Measurements from ENCODE around the gene DDI2. TPM values are rescaled to one million over a fixed set of nuclear protein-coding genes. Genes with fewer than 3 reads are reported as not detected.

The DDI2 gene
- total RNA-seq, 1 donor from 2014 or later: 26.1 TPM

DNA sequence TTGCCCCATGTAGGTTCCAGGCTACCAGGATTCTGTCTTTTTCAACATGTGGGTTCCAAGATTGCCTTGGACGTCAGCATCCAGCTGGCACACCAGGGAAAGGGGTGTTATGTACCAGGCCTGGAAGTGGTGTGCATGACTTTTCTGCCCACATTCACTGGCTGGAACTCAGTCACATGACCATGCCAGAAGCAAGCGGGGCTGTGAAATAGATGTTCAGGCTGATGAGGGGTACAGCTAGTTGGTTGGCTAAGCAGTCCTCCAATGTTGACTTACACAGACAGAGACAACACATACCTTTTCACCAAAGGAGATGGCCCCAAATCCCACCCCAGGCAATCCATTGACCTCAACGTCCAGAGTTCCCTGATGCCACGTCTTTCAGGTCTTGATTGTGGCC lies 52.6 kb downstream of the DDI2 start:
- TF ChIP-seq EZH2 (IDR thresholded peaks at IDR 0.05; ENCODE audit: insufficient read depth, low read length): no peak
- TF ChIP-seq, protein P1, sequence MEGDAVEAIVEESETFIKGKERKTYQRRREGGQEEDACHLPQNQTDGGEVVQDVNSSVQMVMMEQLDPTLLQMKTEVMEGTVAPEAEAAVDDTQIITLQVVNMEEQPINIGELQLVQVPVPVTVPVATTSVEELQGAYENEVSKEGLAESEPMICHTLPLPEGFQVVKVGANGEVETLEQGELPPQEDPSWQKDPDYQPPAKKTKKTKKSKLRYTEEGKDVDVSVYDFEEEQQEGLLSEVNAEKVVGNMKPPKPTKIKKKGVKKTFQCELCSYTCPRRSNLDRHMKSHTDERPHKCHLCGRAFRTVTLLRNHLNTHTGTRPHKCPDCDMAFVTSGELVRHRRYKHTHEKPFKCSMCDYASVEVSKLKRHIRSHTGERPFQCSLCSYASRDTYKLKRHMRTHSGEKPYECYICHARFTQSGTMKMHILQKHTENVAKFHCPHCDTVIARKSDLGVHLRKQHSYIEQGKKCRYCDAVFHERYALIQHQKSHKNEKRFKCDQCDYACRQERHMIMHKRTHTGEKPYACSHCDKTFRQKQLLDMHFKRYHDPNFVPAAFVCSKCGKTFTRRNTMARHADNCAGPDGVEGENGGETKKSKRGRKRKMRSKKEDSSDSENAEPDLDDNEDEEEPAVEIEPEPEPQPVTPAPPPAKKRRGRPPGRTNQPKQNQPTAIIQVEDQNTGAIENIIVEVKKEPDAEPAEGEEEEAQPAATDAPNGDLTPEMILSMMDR (IDR thresholded peaks at IDR 0.05; ENCODE audit: insufficient read depth, low read depth, low read length): no peak
- H2AFZ ChIP-seq (ENCODE audit: low read depth, low read length): no peak overlapping the region
- H3K4me3 ChIP-seq (ENCODE audit: insufficient read depth, low read depth, low read length): no peak overlapping the region
- Mint-ChIP-seq H3K36me3 (ENCODE audit: low read depth, unreplicated experiment) (peaks cover 1% of the 10 kb centered on the region), H3K27me3 (ENCODE audit: low read depth, unreplicated experiment) (no peaks in the 10 kb centered on the region), H3K27ac (ENCODE audit: unreplicated experiment) (no peak overlapping the region), H3K4me3 (ENCODE audit: unreplicated experiment) (no peak overlapping the region), H3K4me1 (ENCODE audit: low read depth, unreplicated experiment) (peaks cover 7% of the 10 kb centered on the region), H3K9me3 (ENCODE audit: unreplicated experiment) (peaks cover 2% of the 10 kb centered on the region)
- H3K79me2 ChIP-seq (ENCODE audit: insufficient read depth, low read length): no peaks in the 10 kb centered on the region
- no peaks in the 10 kb centered on the region for H4K20me1 ChIP-seq (ENCODE audit: insufficient read depth, low read length)
- DNase-seq (ENCODE audit: low read depth) (no peak), FAIRE-seq (no peak)
- no peak overlapping the region for H3K9ac ChIP-seq (ENCODE audit: low read length)
- H3K4me1 ChIP-seq (ENCODE audit: insufficient read depth, low read length): no peaks in the 10 kb centered on the region
- H3K9me3 ChIP-seq (ENCODE audit: insufficient read depth, low read depth, low read length): no peaks in the 10 kb centered on the region
- H3K27me3 ChIP-seq (ENCODE audit: insufficient read depth, low read length): no peaks in the 10 kb centered on the region
- no peaks in the 10 kb centered on the region for H3K36me3 ChIP-seq (ENCODE audit: insufficient read depth, low read length)
- H3K27ac ChIP-seq (ENCODE audit: low read depth, low read length): no peak overlapping the region
- no peak overlapping the region for H3K4me2 ChIP-seq (ENCODE audit: low read length)

- Histone ChIP-seq H3K36me3 (ENCODE audit: insufficient read depth, low read length) (no peaks in the 10 kb centered on the region), H2AFZ (ENCODE audit: low read depth, low read length) (no peak overlapping the region), H3K27me3 (ENCODE audit: insufficient read depth, low read length) (no peaks in the 10 kb centered on the region), H3K4me3 (ENCODE audit: insufficient read depth, low read depth, low read length) (no peak overlapping the region), H4K20me1 (ENCODE audit: insufficient read depth, low read length) (no peaks in the 10 kb centered on the region), H3K9ac (ENCODE audit: low read length) (no peak overlapping the region), H3K9me3 (ENCODE audit: insufficient read depth, low read depth, low read length) (no peaks in the 10 kb centered on the region), H3K4me2 (ENCODE audit: low read length) (no peak overlapping the region), H3K4me1 (ENCODE audit: insufficient read depth, low read length) (no peaks in the 10 kb centered on the region), H3K79me2 (ENCODE audit: insufficient read depth, low read length) (no peaks in the 10 kb centered on the region), H3K27ac (ENCODE audit: low read depth, low read length) (no peak overlapping the region)
- Mint-ChIP-seq H3K4me3 (ENCODE audit: unreplicated experiment) (no peak overlapping the region), H3K9me3 (ENCODE audit: unreplicated experiment) (peaks cover 2% of the 10 kb centered on the region), H3K27ac (ENCODE audit: unreplicated experiment) (no peak overlapping the region), H3K4me1 (ENCODE audit: low read depth, unreplicated experiment) (peaks cover 7% of the 10 kb centered on the region), H3K27me3 (ENCODE audit: low read depth, unreplicated experiment) (no peaks in the 10 kb centered on the region), H3K36me3 (ENCODE audit: low read depth, unreplicated experiment) (peaks cover 1% of the 10 kb centered on the region)
- DNase-seq (ENCODE audit: low read depth): no peak
- TF ChIP-seq, protein P1 (IDR thresholded peaks at IDR 0.05; ENCODE audit: insufficient read depth, low read depth, low read length): no peak
- TF ChIP-seq EZH2 (IDR thresholded peaks at IDR 0.05; ENCODE audit: insufficient read depth, low read length): no peak
- no peak for FAIRE-seq
Observed at GRCh38 chr1:15671430-15671829, 54.2 kb downstream of the DDI2 start.

DNA sequence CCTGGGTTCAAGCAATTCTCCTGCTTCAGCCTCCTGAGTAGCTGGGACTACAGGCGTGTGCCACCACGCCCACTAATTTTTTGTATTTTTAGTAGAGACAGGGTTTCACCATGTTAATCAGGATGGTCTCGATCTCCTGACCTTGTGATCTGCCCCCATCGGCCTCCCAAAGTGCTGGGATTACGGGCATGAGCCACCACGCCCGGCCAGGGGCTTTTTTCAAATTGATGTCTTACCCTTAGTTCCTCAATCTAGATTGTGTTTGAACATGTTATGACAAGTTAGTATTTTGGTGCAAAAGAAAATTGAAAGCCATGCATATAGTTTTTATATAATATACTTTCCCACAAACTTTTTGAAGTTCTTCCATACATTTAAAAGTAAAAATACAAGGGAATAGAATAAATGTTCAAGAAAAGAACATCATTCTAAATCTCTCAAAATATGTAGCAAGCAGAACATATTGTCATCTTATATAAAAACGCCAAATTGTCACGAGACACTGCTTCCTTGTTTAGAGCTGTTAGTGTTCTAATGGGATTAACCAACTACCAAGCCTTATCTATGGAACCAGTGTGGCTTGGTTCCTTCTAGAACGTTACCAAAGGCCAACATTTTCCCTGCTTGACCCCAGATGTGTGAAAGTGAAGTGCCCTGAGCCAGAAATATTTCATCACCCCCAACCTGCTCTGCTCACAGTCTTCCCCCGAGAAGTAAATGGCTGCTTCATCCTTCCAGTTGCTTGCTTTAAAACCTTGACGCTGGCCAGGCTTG lies 57.3 kb downstream of the DDI2 start:
- H3K36me3 ChIP-seq (ENCODE audit: insufficient read depth, low read length): no peaks in the 10 kb centered on the region
- Mint-ChIP-seq H3K27ac (ENCODE audit: unreplicated experiment) (no peak overlapping the region), H3K27me3 (ENCODE audit: low read depth, unreplicated experiment) (no peaks in the 10 kb centered on the region), H3K4me1 (ENCODE audit: low read depth, unreplicated experiment) (peaks cover 1% of the 10 kb centered on the region), H3K36me3 (ENCODE audit: low read depth, unreplicated experiment) (no peaks in the 10 kb centered on the region), H3K4me3 (ENCODE audit: unreplicated experiment) (no peak overlapping the region), H3K9me3 (ENCODE audit: unreplicated experiment) (peaks cover 7% of the 10 kb centered on the region)
- peaks cover 3% of the 10 kb centered on the region for H3K4me1 ChIP-seq (ENCODE audit: insufficient read depth, low read length)
- no peak overlapping the region for H3K27ac ChIP-seq (ENCODE audit: low read depth, low read length)
- H3K9ac ChIP-seq (ENCODE audit: low read length): no peak overlapping the region
- H4K20me1 ChIP-seq (ENCODE audit: insufficient read depth, low read length): no peaks in the 10 kb centered on the region
- H3K27me3 ChIP-seq (ENCODE audit: insufficient read depth, low read length): no peaks in the 10 kb centered on the region
- DNase-seq (ENCODE audit: low read depth) (no peak), FAIRE-seq (no peak)
- H3K4me3 ChIP-seq (ENCODE audit: insufficient read depth, low read depth, low read length): no peak overlapping the region
- H3K4me2 ChIP-seq (ENCODE audit: low read length): no peak overlapping the region
- no peak for TF ChIP-seq EZH2 (IDR thresholded peaks at IDR 0.05; ENCODE audit: insufficient read depth, low read length)
- TF ChIP-seq, protein P1 (IDR thresholded peaks at IDR 0.05; ENCODE audit: insufficient read depth, low read depth, low read length): no peak
- no peaks in the 10 kb centered on the region for H3K79me2 ChIP-seq (ENCODE audit: insufficient read depth, low read length)
- H2AFZ ChIP-seq (ENCODE audit: low read depth, low read length): no peak overlapping the region
- no peaks in the 10 kb centered on the region for H3K9me3 ChIP-seq (ENCODE audit: insufficient read depth, low read depth, low read length)
